ENCODE data around the gene CTBP2. TPM values are rescaled to one million over a fixed set of nuclear protein-coding genes. Genes with fewer than 3 reads are reported as not detected.

Gene CTBP2
- total and polyA plus RNA-seq, 10 of the 15 experiments (the other 5 are each of a cell fraction or from before 2014, with no cell fraction given): 0.02 to 0.72 (median 0.06) TPM; not detected in 2

GRCh38 chr10:125158275-125158600, 2.1 kb downstream of the CTBP2 start (continued):
- no peak for TF ChIP-seq SKIL (IDR thresholded peaks at IDR 0.05; ENCODE audit: low read depth, poor library complexity, severe bottlenecking)

- Histone ChIP-seq H3K4me1 (ENCODE audit: control insufficient read depth, insufficient read depth, low read length) (no peaks in the 10 kb centered on the region), H4K20me1 (ENCODE audit: control insufficient read depth, insufficient read depth) (no peaks in the 10 kb centered on the region), H3K27ac (ENCODE audit: control insufficient read depth, insufficient read depth) (no peak overlapping the region), H3K4me3 (no peak overlapping the region), H3K4me2 (ENCODE audit: control insufficient read depth, insufficient read depth) (no peak overlapping the region), H3K36me3 (ENCODE audit: control insufficient read depth in 2 of 2, insufficient read depth in 2 of 2, low read length in 1 of 2) (no peaks in the 10 kb centered on the region), H2AFZ (ENCODE audit: control insufficient read depth, low read depth, low read length) (no peak overlapping the region), H3K9ac (ENCODE audit: control insufficient read depth, insufficient read depth, low read length) (no peak overlapping the region), H3K79me2 (ENCODE audit: control insufficient read depth, insufficient read depth, low read length) (no peaks in the 10 kb centered on the region), H3K27me3 (replicated peaks in 1 of 2; ENCODE audit: control insufficient read depth in 2 of 2, insufficient read depth in 2 of 2, low read length in 1 of 2) (peaks cover 3 to 18% of the 10 kb centered on the region in 2 experiments; a peak in 2 of 4 replicates), H3K9me3 (replicated peaks; ENCODE audit: control insufficient read depth, insufficient read depth, low read length) (no peaks in the 10 kb centered on the region; the same call in 2 of the 3 replicates)
- ChIA-PET CTCF (no interaction called here), SMC1A (ENCODE audit: uncharacterized antibody, unreplicated experiment) (interaction anchor here (0.6 kb wide), 1 partner anchor 355 kb away, joined by 3 read pairs; no protein-coding TSS in a partner anchor), RAD21 (ENCODE audit: unreplicated experiment) (no interaction called here), POLR2A (no interaction called here)
- FAIRE-seq (no peak), ATAC-seq (no peak), DNase-seq (ENCODE audit: low read depth, low spot score) (no peak)
- in situ Hi-C loops (cut with MboI) (no loop called here), intact Hi-C loops (cut with micrococcal nuclease; ENCODE audit: unreplicated experiment) (no loop called here)
- no TSS peak for BruUV-seq (replicated peaks)
- 59% methylated on average over 3 of the region's 3 CpGs for WGBS (ENCODE audit: insufficient coverage, insufficient replicate concordance, low lambda C conversion rate, missing lambda C conversion rate)
- TF ChIP-seq HSF1 (IDR thresholded peaks at IDR 0.05; ENCODE audit: low read depth, low read length): no peak
- TF ChIP-seq ELK1 (IDR thresholded peaks at IDR 0.05; ENCODE audit: low read depth, low read length): no peak
- TF ChIP-seq CTCF (IDR thresholded peaks at IDR 0.05 in 2 of 3, conservative IDR thresholded peaks at IDR 0.05 in 1 of 3; ENCODE audit: control insufficient read depth in 2 of 3, extremely low read depth in 1 of 3, insufficient read depth in 1 of 3, low read depth in 3 of 3, low read length in 3 of 3): no peak
- TF ChIP-seq ZBED1 (IDR thresholded peaks at IDR 0.05; ENCODE audit: borderline replicate concordance): no peak
- no peak for TF ChIP-seq RELA (IDR thresholded peaks at IDR 0.05; ENCODE audit: borderline replicate concordance, partially characterized antibody)
- no peak for TF ChIP-seq E2F8 (IDR thresholded peaks at IDR 0.05; ENCODE audit: low read depth, partially characterized antibody)
- TF ChIP-seq NBN (IDR thresholded peaks at IDR 0.05): no peak
- TF ChIP-seq ATF3 (IDR thresholded peaks at IDR 0.05; ENCODE audit: borderline replicate concordance, extremely low read depth, low read depth, low read length): no peak
- TF ChIP-seq POLR2A (IDR thresholded peaks at IDR 0.05; ENCODE audit: low read depth, low read length): no peak
- TF ChIP-seq STAT1 (conservative IDR thresholded peaks at IDR 0.05): no peak
Observed at GRCh38 chr10:125157505-125157904, 2.9 kb downstream of the CTBP2 start.

Measured in GM12878 (cell line).